MM.1S (cell line): ENCODE data around the gene KPNA4.

Experiments
- EZH2 ChIP-seq: fragments of 300-600 bp; sonication (generic); optimal IDR thresholded peaks from 2 replicates; pipeline ENCODE3; 2017; ENCODE audit warnings: low read depth, mild to moderate bottlenecking, antibody characterized with exemption, low read length, mixed read lengths
- EZH2phosphoT487 ChIP-seq: fragments of 300-600 bp; sonication (generic); IDR thresholded peaks from 2 replicates; pipeline ENCODE4 v1.6.1; 2018; ENCODE audit warnings: antibody characterized with exemption, low read length
- TF ChIP-seq, protein P1 (sequence below): fragments of 300-600 bp; sonication (generic); IDR thresholded peaks from 2 replicates; pipeline ENCODE4 v1.5.1; 2016; ENCODE audit warnings: antibody characterized with exemption, low read length, mixed read lengths

DNA sequence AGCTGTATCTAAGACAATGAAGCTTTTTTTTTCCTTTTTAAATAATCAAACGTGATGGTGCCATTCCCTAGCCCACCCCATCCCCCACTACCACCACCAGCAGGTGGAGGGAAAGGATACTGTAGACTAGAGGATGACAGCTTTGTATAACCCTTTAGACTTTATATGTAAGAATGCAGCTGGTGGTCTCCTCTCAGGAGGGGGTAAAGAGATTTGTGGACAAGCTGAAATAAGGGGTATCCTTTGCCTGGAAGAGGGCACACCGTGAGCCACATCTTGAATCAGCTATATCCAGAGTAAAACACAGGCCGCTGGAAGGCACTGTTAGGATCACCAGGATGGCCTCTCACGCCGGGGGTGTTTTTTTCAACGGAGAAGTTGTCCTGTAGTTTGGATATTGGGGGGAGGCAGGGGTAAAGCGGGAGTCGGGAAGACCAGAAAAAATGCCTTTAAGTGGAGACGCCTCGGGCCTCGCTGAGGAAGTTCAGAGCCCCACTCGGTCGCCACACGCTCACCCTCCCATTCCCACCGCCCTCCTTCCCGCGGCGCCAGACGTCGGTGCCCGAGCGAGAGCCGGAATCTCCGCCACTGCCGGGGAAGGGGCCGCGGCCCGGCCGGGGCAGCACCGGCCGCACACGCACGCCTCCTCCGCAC lies 986 bp downstream of the KPNA4 start:
- TF ChIP-seq, protein P1, sequence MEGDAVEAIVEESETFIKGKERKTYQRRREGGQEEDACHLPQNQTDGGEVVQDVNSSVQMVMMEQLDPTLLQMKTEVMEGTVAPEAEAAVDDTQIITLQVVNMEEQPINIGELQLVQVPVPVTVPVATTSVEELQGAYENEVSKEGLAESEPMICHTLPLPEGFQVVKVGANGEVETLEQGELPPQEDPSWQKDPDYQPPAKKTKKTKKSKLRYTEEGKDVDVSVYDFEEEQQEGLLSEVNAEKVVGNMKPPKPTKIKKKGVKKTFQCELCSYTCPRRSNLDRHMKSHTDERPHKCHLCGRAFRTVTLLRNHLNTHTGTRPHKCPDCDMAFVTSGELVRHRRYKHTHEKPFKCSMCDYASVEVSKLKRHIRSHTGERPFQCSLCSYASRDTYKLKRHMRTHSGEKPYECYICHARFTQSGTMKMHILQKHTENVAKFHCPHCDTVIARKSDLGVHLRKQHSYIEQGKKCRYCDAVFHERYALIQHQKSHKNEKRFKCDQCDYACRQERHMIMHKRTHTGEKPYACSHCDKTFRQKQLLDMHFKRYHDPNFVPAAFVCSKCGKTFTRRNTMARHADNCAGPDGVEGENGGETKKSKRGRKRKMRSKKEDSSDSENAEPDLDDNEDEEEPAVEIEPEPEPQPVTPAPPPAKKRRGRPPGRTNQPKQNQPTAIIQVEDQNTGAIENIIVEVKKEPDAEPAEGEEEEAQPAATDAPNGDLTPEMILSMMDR: no peak
- no peak for TF ChIP-seq EZH2
- TF ChIP-seq EZH2phosphoT487: no peak
